GM21423 (cell line): Measurements from ENCODE around the gene LIMCH1.

Experiments used
- ATAC-seq: cut with Tn5 transposase; IDR thresholded peaks from one replicate; pipeline ENCODE4 v1.9.1; 2021; ENCODE audit warnings: mild to moderate bottlenecking, moderate library complexity; ENCODE audit not compliant: unreplicated experiment

LIMCH1 gene

DNA sequence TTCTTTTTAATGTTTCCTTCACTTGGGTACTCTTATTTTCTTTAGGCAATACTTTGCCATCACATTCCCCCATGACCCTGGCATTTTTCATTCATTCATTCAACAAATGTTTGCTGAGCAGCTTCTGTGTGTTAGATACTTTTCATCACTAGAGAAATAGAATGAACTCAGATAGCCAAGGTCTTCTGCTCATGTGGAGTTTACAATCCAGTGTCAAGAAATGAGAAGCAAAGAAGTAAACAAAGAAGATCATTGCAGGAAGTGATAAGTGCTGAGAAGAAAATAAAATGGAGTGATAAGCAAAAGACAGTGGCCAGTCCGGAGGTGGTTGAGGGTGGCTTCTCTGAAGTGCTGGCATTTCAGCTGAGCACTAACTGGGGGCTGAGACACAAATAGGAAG is 63.1 kb downstream of the LIMCH1 start:
- no peak for ATAC-seq

DNA sequence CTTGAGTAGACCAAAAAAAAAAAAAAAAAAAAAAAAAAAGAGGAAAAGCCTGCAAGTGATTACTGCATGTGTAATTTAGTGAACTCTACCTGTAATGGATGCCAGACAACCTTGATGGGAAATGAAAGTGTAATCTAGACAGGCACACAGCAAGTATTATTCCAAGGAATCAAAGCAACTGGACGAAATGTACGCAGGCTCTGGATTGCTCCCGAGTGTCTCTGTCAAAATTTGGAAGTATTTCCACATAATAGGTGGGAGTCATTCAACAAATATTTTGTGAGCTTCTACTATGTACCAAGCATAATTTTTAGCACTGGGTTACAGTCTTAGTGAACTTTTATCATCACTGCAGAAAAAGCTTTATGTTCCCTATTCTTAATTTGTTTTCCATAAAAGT is 64.2 kb downstream of the LIMCH1 start:
- ATAC-seq: no peak

DNA sequence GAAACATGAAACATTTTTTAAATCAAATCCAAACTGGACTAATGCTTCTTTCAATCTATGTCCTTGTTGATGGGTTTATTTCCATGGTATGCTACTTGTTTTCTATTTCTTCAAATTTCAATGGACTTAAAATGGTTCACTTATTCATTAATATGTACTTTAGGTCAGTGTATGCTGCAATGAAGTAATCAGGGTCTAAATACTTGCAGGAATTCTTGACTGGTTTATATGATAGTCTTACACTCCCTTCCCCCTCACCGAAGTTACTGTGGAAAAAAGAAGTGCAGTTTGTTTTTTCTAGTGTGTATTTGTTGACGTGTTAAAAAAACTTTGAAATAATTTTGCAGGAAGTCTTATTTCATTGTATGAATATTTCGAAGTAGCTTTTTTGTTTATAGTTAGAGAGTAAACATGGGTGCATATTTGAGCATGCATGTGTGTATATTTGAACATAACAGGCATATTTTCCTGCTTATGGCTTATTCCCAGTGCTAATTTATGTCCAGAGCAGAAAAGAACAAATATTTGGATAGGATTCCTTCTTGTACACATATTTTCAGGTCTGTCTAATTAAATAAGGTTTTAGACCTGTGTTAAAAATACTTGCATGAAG is 65.0 kb downstream of the LIMCH1 start:
- ATAC-seq: no peak

DNA sequence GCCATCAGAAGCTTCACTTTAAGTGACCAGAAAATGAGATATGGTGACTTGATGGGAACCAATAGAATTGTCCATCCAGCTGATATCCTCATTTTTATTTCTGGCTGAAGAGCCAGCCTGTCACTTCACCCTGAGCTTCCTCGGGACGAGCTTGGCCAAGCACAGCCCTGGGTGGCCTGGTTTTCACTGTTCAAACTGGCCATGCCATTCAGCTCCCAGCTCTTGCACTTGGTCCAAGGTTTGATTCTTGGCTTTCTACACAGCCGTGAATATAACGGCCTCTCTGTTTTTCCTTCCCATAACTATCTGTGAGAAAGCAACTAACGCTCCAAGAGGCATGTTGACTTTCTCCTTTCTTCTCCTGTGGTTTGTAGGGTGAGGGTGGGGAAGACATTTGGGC is 71.9 kb downstream of the LIMCH1 start:
- ATAC-seq: no peak

DNA sequence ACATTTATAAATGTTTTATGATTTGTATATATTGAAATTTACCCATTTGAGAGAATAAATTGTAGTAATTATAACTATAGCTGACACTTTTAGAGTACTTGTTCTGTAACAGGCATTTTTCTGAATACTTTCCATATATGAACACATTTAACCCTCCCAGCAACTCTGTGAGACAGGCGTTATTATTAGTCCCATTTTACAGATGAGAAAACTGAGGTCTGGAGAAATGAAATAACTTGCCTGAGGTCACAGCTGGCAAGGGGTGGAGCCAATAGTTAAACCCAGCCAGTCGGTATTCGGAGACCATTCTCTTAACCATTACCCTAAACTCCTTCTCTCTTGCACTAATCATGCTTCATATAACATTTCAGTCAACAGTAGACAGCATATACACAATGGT is 72.5 kb downstream of the LIMCH1 start:
- no peak for ATAC-seq

DNA sequence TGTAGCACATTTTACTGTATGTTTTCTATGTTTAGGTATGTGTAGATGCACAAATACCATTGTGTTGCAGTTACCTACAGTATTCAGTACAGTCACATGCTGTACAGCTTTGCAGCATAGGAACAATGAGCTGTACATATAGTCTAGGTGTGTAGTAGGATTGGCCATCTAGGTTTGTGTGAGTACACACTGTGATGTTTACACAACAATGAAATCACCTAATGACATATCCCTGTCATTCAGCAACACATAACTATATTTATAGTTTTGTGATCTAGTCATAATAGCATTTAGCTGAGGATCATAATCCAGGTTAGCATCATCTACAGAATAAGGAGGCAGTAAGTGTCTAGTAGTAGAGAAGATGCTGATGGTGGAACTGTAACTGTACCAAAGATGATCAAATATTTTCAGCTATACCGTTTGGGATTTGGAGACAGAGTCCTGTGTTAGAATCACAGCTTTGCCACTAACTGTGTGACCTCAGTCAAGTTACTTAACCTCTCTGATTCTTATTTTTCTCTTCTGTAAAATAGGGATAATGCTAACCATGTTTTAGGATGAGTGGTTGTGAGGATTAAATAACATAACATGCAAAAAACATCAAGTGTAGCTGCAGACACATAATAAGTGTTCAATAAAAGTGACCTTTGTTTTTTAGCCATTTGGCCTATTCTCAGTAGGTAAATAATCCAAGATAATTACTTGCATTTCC is 73.3 kb downstream of the LIMCH1 start:
- ATAC-seq: no peak

DNA sequence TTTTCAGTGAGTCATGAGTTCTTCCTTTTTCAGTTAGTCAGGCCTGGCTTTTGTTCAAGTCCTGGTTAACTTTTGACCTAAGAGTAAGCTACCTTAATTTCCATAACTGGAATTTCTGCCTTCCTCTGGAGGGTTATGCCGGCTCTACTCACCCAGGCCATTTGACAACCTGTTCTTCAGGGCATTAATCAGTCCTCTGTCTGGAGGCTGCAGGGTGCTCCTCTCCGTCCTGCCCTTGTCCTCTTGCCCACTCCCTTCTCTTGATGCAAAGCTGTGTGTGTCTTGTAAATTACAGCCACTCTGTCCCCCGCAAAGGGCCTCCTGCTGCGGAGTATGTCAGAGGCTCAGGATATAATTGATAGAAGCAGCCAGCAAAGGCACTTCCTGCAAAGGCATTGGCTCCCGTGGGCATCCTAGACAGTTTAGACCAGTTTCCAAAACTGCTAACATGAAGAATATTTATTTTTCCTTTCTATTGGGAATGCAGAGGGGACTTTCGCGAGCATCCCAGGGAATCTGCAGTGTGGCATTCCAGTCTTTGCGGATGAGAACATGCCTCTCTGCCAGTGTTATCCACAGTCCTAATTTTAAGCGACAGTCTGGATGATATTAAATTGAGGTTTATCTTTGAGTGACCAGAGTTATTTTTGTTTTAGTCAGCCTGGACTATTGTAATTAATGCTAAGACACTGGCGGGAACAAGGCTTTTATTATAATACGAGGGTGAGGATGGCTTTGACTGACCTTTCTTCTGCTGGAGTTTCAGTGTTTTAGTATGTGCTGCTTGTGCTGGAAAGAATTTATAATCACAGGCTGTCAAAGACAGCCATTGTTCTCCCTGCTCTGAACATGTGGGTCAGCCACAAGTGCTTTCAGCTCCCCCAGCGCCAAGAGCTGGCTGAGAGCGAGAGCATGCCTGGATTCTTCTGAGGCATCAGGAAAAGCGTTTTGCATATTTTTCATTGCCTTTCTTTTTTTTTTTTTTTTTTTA is 74.2 kb downstream of the LIMCH1 start:
- no peak for ATAC-seq

DNA sequence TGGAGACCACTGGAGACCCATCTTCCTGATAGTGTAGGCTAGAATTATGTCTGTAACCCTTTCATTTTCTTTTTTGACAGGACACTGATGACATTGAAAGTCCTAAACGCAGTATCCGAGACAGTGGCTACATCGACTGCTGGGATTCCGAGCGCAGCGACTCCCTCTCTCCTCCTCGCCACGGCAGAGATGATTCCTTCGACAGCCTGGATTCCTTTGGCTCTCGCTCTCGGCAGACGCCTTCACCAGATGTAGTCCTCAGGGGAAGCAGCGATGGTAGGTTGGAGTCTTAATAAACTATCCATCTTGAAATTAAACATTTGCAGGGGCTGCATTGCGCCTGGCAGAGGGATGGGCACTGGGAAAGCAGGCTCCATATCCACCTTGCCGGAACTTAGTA is 75.4 kb downstream of the LIMCH1 start:
- ATAC-seq: no peak

DNA sequence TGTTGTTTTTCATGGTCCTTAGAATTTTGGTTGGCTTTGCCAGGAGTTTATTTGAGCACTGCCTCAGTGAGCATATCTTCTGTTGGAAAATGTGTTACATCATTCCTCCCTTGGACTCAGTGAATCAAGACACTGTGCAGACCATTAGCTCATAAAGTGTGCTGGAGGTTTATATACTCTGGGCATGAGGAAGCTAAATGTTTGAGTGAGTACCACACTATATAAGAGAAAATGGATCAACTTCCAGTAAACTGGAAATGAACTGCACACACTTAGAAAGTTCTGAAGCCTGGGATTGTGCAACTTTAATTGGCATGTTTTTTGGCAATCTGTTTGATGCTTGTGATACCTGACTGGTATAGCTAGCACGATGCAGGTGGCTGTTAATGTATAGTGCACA is 75.9 kb downstream of the LIMCH1 start:
- ATAC-seq: no peak

DNA sequence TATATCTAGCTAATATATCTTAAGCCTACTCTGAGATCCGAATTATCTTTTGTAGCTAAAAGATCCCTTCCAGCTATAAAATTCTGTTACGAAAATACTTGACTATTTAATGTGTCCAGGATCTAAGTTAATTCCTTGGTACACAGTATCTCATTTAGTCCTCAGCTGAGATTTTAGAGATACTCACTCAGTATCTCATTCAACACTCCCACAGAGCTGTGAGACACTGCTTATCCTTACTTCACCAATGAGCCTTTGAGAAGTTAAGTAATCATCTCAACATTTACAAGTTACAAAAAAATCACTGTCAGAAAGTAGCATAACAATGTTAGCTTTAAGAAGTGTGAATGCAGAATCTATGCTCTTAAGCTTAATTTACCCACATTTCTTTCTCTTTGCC is 76.6 kb downstream of the LIMCH1 start:
- ATAC-seq: no peak

DNA sequence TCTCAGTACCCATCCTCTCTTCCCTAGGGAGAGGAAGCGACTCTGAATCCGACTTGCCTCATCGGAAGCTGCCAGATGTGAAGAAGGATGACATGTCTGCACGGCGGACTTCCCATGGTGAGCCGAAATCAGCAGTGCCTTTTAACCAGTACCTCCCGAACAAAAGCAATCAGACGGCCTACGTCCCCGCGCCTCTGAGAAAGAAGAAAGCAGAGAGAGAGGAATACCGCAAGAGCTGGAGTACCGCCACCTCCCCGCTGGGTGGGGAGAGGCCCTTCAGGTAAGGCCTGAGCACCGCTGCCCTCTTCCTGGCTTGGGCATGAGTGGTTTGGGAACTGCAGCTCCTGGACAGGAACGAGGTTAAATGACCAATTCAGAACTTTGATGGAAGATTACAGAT is 81.2 kb downstream of the LIMCH1 start:
- ATAC-seq: no peak

DNA sequence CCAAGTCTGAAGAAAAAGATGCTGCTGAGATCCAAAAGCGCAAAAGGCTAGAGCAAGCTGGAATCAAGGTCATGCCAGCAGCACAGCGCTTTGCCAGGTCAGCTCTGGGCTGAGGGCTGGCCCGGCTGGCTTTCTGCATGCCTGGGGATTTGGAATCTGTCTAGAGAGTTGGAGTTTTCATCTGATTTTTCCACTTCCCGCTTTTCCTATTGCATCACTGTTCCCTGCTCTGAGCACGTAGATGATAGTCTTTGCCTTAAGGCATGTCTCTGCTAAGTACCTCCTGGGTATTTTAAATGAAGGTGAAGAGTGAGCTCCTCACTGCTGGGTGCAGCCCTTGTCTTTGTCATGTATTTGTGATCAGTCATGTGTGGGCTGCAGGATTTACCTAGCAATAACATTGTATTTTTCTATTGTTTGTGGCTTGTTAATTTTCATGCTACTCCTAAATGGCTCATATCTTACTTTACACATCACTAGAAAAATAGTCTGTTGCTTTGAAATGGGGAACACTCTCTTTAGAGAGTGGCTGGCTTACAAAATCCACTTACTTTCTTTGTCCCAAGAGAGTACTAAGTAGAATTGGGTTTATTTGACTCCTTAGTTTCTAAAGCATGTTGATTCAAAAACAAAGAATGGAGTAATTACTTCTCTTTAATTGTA is 82.8 kb downstream of the LIMCH1 start:
- ATAC-seq: no peak

DNA sequence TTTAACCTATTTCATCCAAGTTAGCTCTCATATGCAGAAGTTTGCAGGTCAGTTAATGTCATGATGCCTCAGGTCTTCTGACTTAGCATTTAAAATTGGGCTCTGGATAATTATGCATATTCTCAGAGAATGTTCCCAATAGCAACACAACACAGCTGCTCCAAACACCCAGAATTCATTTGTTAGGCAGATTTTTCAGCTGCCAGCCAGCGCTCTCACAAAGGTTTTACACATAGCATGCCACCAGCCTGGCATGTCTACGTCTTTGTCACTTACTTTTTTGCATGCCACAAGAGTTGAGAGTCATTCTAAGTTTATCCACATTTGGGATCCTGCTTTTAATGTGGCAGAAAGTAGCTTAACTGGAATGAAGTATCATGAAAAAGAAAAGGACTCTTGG is 84.8 kb downstream of the LIMCH1 start:
- ATAC-seq: no peak

DNA sequence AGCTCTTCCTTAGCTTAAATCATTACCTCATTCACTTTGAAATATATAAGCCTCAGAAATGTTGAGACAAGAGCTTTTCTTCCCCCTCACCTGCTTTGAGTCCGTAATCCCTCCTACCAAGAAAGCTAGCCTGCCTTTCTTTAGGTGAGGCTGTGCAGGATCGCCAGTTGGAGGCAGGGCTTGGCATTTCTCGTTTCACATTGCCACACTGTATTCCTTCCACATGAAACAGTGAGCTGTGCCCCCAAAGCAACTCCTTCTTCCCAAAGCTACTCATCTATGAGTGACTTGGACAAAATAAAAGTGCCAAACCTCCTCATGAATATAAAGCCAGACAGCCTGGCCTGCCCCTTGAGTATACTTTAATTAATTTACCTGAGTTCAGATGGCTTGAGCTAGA is 86.8 kb downstream of the LIMCH1 start:
- no peak for ATAC-seq

DNA sequence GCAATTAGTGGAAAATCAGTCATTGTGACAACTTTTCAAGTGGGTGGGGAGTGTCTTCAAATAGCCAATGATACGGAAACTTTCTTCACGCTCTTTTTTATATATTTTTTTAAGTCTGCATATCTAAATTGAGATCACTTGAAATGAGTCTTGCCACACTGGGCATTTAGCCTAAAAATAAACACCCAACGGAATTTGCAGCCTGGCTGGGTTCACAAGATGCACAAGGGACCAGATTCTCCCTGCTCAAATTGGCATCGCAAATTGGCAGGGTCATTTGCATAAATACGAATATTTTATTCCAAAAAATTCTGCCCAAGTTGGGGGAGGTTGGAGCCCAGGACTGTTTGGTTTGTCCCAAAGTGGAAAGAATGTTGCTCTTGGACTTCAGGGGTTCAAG is 87.6 kb downstream of the LIMCH1 start:
- no peak for ATAC-seq

DNA sequence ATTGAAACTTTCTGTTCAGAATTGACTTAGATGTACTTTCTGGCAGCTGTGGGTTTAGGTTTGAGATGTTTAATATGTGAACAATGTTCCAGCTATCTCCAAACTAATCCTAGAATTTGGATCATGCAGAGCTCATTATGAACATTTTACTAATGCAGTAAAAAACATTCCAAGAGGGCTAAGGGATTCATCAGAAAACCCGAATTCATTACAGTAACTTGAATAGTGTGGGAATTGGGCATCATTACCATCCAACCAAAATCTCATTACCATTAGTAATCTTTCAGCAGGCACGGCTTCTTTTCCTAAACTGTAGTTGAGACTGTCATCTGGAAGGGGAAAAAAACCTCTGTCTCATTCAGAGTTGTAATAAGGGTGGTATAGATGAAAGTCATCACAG is 91.0 kb downstream of the LIMCH1 start:
- no peak for ATAC-seq

DNA sequence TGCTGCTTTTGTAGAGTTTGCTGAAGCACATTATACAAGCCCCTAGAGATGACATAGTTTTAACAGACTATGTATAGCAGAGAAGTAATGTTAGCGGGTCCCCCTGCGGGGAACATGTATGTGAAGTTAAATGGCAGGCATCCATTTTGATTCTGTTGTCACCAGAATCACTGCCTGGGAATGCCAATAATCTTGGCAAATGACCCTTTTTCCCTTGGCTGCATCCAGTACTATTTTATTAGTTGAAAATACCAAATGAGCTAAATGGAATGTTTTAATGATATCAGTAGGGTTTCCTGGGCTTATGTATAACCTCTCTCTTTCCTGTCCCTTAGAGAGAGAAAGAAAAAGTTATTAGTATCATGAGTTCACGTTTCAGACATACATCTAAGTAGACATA is 93.6 kb downstream of the LIMCH1 start:
- ATAC-seq: no peak

DNA sequence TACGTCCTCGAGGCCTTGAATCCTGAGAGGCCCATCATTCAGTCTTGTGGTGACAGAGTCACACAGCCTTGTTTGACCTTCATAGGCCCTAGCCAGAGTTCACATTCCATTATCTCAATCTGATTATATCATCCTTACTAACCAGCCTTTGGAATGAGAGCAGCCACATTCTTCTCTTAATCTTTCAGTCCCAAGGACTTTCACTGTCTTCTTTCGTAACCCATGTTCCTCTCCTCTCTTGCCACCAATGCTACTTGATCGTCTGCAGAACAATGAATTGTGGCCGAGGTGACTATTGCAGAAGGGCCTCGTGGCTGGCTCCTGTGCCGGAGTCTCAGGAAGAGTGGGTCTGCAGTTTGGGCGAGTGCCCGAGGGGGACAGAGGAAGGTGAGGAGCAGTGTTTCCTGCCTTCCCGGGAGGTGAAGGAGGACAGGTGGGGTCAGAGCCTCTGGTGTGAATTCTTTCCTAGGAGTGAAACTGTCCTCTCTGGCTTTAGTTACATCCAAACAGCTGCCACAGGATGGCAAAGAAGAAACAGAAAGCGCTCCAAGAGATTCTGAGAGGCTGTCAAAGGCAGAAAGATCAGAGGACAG is 94.6 kb downstream of the LIMCH1 start:
- no peak for ATAC-seq

DNA sequence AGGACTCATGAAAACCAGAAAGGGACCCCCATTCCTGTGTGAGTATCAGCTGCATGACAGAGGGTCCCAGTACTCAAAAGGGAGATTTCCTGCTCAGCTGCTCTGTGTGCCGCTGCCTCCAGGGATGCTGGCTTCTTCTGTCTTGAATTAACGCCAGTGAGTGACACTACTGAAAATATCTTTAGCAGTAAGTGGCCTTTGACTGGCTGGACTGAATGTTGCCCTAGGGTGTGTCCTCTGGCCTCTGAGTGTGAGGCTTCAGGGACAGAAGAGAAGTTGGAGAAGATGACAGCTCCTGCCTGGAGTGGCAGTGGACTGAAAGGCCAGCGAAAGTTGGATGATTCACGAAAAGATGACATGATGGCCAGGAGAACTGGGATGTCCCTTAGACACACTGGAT is 95.4 kb downstream of the LIMCH1 start:
- no peak for ATAC-seq

DNA sequence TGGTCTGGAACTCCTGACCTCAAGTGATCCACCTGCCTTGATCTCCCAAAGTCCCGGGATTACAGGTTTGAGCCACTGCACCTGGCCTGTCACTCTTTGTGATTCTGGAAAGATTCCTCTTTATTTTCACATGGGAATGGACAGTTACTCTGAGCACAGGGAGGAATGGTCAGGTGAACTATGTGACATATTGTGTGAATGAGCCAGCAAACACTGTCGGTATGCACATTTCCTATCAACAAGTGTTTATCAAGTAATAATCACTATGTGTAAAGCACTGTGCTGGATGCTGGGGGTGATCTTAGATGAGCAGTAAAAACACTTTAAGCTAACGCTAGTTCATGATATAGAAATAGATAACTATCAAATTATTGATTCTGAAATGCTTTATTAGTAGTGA is 97.5 kb downstream of the LIMCH1 start:
- ATAC-seq: no peak

DNA sequence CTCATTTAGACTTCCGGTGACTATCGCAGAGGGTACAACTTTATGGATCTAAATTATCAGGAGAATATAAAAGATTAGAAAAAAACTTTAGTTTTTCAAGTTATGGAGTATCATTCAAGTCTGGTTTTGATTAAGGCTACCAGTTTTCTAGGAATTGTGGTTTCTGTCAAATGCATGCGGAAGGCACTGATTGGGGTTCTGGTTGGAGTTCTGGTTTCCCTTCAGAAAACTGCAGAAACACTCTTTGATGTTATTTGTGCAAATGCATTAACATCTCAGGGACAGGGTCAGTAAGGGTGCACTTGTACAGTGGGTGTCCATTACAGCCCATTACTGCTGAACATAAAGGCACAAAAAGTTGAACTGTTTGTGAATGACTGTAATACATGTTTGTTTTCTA is 100.2 kb downstream of the LIMCH1 start:
- ATAC-seq: no peak
